Stomach (tissue), 4 donors: ENCODE results near the gene CD300E.

Source experiments
- EP300 ChIP-seq: sonication (generic); formaldehyde crosslinking; IDR thresholded peaks from one replicate; pipeline ENCODE4 v1.6.1; 2017; ENCODE audit warnings: antibody characterized with exemption
- POLR2A ChIP-seq, 4 donors: fragments of 450-650 bp; IDR thresholded peaks; one replicate each; pipeline ENCODE4 v1.6.1; 2016; ENCODE audit warnings: antibody characterized with exemption in 4 of 4, control low read depth in 2 of 4, mild to moderate bottlenecking in 1 of 4, moderate library complexity in 1 of 4
- POLR2AphosphoS5 ChIP-seq, 3 donors: sonication (generic); formaldehyde crosslinking; IDR thresholded peaks; one replicate each; pipeline ENCODE4 v1.6.1; 2016; ENCODE audit warnings: antibody characterized with exemption in 3 of 3
- TF ChIP-seq, protein P1 (sequence below), 7 experiments: fragments of 450-650 bp in 4 of 7; fragments of 200-600 bp in 3 of 7; sonication (generic) in 3 of 7; IDR thresholded peaks; one replicate each; pipeline ENCODE4 v1.5.1; 2016 to 2019; ENCODE audit warnings: antibody characterized with exemption in 7 of 7, control low read depth in 2 of 7, mild to moderate bottlenecking in 1 of 7

DNA sequence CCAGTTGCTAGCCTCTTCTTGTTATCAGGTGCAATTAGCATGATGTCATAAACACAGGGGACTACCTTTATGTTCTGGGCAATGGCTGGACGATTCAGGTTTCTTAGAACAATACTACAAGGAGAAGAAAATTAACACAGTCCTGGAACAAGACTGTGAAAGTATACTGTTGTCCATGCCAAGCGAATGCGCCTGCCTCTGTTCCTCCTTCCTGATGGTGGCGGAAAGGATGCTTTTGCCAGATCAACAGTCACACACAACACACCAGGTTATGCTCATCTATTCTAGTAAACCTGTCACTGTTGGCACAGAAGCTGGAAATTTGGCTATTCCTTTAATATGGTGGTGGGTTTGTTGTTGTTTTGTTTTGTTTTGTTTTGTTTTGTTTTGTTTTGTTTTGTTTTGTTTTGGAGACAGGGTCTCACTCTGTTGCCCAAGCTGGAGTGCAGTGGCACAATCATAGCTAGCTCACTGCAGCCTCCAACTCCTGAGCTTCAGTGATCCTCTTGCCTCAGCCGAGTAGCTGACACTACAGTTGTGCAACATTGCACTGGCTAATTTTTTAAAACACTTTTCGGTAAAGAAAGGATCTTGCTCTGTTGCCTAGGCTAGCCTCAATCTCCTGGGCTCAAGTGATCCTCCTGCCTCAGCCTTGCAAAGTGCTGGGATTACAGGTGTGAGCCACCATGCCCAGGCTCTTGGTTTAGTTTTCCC lies 28.3 kb downstream of the CD300E start:
- TF ChIP-seq, protein P1, sequence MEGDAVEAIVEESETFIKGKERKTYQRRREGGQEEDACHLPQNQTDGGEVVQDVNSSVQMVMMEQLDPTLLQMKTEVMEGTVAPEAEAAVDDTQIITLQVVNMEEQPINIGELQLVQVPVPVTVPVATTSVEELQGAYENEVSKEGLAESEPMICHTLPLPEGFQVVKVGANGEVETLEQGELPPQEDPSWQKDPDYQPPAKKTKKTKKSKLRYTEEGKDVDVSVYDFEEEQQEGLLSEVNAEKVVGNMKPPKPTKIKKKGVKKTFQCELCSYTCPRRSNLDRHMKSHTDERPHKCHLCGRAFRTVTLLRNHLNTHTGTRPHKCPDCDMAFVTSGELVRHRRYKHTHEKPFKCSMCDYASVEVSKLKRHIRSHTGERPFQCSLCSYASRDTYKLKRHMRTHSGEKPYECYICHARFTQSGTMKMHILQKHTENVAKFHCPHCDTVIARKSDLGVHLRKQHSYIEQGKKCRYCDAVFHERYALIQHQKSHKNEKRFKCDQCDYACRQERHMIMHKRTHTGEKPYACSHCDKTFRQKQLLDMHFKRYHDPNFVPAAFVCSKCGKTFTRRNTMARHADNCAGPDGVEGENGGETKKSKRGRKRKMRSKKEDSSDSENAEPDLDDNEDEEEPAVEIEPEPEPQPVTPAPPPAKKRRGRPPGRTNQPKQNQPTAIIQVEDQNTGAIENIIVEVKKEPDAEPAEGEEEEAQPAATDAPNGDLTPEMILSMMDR (IDR thresholded peaks at IDR 0.05), result no peak
- no peak for TF ChIP-seq POLR2A (IDR thresholded peaks at IDR 0.05)
- TF ChIP-seq POLR2AphosphoS5 (IDR thresholded peaks at IDR 0.05), result no peak
- TF ChIP-seq EP300, result no peak
